Stimulated activated CD4-positive, alpha-beta T cell treated with anti-CD3 and anti-CD28 coated beads, Interleukin-12 subunit alpha, Interleukin-12 subunit beta, amount 100 ng/mL, for 48 hours (primary cell): ENCODE data around the gene ZNF681.
"Not testable (repeated sequence)": the region's sequence is repeated elsewhere in the genome, so short reads cannot be mapped to it uniquely, and the experiment has no call there.

Source experiments
- DNase-seq, 3 donors: peaks; one replicate each; pipeline ENCODE4 v3.0.0-alpha.2; 2020; ENCODE audit warnings: low read depth in 2 of 3, low spot score in 1 of 3

The ZNF681 gene

DNA sequence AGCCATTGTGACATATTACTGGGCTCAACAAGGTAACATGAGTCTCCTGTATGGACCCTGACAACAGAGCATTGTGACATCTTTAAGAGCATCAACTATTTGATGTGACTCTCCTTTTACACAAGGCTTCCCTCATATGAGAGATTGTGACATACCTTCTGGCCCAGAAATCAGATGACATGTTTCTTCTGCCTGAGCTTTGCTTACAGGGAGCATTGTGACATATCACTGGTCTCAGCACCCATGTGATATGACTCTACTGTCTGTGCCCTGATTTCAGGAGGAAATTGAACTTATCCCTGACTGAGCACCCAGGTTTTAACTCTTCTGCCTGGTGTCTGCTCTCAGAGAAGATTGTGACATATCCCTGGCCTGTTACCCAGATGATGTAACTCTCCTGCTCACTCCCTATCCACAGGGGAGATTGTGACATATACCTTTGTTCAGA lies 15.9 kb upstream of the ZNF681 start:
- no peak for DNase-seq

DNA sequence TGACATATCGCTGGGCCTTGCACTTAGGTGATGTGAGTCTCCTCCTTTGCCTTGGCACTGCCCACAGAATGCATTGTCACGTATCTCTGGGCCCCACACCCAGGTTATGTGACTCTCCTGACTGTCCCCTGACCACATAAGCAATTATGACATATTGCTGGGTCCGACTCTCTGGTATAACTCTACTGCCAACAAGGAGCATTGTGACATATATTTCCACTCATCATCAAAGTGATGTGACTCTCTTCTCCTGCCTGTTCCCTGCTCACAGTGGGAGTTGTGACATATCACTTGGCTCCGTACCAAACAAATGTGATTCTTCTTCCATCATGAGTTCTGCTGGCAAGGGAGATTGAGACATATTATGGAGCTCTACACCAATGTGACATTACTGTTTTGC lies 15.4 kb upstream of the ZNF681 start:
- no peak for DNase-seq

DNA sequence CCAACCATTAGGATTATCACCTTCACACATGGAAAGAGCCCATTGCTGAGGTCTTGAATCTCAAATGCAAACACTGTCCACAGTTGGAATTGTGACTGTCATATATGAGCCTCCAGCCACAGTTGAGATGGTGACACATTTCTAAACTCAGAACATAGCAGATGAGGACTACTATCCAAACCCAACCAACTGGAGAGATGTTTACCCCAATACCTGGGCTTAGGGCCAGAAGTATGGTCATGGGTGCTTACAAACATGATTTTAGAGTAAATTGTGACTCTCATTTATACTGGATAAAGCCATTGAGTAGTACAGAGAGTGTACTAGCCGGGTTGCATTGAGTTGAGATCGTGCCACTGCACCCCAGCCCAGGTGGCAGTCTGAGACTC lies 14.0 kb upstream of the ZNF681 start:
- no peak for DNase-seq

DNA sequence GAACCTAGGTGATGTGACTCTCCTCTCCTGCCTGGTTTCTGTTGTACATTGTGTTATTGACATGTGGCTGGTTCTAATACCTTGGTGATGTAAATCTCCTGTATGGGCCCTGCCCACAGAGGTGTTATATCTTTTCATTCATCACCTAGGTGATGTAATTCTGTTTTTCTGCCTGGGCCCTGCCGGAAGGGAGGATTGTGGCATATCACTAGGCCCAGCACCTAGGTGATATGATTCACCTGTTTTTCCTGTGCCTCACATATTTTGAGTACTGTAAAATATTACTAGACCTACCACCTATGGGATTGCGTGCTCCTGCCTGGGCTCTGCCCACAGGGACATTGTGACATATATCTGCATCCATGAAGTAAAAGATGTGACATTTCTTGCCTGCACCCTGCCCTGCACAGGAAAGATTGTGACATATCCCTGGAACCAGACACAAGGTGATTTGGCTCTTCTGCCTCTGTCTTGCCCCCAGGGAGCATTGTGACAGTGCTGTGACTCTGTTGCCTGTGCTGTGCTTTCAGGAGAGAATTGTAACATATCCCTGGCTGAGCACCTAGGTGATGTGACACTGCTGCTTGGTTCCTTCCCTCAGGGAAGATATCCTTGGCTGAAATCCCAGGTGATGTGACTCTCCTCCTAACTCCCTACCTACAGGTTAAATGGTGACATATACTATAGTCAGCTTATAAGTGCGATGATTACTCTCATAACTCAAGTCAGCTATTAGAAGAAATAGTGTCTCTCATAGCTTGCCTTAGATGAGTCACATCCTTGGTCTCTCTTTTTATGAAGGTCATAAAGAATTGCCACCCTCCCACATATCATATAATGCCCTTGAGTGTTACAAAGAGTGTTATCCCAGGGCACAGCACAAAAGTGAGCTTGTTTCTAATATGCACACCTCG lies 13.3 kb upstream of the ZNF681 start:
- DNase-seq, result no peak

DNA sequence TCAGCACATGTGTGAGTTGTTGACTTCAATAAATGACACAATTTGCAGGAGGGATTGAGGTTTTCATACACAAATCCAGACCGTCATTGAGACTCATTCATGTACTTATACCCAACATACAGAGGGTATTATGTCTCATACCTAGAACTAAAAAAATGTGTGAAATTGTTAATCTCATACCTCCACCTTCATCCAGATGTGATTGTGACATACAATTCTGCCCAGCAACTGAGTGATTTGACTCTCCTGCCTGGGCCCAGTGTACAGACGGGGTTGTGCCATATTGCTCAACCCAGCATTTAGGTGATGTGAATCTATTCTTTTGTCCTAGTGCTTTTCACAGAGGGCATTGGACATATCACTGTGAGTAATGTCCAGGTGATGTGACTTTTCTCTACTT lies 12.6 kb upstream of the ZNF681 start:
- DNase-seq, result no peak

DNA sequence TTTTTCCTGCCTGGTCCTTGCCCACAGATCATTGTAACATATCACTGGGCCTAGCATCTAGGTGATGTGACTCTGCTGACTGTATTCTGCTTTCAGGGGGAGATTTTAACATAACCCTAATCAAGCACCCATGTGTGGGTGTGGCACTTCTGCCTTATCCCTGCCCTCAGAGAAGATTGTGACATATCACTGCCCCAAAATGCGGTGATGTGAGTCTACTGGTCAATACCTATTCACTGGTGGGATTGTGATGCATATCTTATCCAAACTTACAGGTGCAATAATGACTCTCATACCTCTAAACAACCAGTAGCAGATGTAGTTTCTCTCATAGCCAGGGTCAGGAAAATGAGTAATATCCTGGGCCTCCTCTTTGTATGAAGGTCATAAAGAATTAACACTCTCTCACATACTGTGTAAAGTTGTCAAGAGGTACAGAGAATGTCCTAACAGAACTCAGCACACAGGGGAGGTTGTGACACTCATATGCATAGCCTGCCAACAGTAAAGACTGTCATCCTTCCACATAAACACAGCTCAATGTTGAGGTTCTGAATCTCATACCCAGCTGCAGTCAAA lies 12.1 kb upstream of the ZNF681 start:
- DNase-seq, result no peak

DNA sequence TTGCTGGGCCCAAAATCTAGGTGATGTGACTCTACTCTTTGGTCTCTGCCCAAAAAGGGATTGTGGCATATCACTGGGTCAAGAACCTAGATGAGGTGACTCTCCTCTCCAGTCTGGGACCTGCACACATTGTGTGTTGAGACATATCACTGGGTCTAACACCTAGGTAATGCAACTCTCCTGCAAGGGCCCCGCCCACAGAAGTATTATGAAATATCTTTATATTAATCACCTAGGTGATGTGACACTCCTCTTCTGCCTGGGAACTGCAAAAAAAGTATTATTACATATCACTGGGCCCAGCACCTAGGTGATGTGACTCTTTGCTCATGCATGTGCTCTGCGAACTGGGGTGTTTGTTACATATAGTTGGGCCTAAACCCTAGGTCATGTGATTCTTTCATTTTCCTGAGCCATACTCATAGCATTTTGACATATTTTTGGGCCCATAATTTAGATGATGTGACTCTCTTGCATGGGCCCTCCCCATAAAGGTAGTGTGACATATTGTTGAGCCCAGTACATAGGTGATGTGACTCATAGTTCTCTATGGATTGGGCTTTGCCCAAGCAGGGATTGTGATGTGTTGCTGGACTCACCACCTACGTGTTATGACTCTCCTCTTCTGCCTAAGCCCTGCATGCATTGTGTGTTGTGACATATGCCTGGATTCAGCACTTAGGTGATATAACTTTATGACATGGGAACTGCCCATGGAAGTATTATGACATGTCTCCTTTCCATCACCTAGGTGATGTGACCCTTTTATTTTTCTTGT lies 11.2 kb upstream of the ZNF681 start:
- DNase-seq, result no peak

DNA sequence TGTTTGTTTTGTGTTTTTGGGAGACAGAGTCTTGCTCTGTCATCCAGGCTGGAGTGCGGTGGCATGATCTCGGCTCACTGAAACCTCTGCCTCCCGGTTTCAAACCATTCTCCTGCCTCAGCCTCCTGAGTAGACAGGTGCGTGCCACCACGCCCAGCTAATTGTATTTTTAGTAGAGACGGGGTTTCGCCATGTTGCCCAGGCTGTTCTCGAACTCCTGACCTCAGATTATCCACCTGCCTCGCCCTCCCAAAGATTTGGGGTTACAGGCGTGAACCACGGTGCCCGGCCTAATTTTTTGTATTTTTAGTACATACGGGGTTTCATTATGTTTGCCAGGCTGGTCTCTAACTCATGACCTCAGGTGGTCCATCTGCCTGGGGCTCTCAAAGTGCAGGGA lies 8.3 kb upstream of the ZNF681 start:
- no peak for DNase-seq

DNA sequence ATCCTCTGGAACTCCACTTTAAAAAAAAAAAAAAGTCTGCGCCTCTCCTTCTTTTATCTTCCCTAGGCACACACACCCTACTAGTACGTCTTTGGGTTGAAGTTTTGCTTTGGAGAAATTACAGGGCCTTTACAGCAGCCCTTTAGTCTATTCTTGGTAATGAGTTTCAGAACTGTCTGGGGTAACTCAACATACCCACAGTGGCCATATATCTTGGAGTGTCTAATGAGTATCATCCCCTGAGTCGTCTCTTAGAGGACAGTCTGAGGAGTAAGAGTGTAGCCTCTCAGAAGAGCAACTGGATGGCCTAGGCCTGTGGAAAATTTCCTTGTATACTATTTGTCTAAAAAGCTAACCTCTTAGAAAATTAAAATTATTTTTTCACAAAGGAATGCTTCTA lies 6.1 kb upstream of the ZNF681 start:
- DNase-seq, result no peak

DNA sequence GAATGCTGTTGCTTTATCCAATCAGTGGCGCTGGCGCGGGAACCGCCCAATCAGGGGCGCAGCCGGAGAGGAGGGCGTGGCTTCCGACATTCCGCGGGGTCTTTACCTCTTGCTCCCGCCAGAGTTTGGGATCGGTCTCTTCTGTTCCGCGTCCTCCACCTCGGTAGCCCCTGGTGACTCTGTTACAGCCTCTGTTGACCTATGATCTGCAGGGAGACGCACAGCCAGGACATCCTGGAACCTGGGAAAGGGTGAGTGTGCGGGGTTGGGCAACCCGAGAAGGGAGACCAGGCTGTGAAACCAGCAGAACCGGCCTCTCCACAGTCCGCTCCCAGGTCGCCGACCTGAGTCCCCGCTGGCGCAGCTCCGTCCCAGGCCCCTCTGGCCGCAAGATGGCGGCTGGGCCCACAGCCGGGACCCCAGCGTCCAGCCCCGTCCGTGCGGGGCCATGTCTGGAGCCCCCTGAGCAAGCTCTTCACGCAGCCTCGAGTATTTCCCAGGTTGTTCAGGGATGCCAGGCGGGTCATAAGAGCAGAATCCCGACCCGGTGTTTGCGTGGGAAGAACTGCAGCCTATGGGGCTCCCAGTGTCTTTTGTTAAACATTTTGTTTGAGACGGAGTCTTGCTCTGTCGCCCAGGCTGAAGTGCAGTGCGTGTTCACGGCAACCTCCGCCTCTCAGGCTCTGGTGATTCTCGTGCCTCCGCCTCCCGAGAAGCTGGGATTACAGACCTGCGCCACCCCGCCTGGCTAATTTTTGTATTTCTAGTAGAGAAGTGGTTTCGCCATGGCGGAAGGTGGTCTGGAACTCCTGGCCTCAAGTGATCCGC lies 4.4 kb upstream of the ZNF681 start:
- peak; percentile 63 to 68 (median 67) for DNase-seq

DNA sequence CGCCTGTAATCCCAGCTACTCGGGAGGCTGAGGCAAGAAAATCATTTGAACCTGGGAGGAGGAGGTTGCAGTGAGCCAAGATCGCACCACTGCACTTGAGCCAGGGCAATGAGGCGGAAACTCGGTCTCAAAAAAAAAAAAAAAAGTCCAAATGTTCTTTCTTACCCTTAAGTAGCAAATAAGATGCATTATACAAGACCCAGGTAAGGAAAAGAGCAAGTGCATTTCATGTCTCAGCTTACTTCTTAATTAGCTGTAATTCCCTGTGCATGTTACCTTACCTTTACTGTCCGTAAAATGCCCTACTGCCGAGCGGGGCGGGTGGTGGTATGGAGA lies 3.8 kb upstream of the ZNF681 start:
- no peak for DNase-seq

DNA sequence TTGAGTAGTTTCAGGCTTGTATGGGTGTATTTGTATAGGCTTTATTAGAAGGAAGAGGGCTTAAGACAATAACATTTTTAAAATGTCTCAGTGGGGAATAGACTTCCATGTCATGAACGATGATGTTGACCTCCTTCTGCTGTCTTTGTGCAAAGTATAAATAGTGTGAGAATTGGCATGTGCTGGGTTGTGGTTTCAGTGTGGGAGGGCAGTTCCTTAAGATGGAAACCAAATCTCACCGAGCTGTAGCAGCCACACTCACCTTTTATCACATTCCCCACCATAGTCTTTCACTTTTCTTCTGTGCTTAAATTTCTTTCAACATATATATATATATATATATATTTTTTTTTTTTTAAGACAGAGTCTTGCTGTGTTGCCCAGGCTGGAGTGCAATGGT lies 1.6 kb upstream of the ZNF681 start:
- not testable (repeated sequence) for DNase-seq

DNA sequence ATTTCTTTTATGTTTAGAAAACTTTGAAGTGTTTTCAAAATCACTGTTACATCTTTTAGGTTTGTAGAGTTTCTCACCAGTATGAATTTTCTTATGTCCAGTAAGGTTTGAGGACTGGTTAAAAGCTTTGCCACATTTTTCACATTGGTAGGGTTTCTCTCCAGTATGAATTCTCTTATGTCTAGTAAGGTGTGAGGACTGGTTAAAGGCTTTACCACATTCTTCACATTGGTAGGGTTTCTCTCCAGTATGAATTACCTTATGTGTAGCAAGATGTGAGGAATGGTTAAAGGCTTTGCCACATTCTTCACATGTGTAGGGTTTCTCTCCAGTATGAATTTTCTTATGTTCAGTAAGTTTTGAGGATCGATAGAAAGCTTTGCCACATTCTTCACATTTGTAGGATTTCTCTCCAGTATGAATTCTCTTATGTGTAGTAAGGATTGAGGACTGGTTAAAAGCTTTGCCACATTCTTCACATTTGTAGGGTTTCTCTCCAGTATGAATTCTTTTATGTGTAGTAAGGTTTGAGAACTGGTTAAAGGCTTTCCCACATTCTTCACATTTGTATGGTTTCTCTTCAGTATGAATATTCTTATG lies 15.0 kb downstream of the ZNF681 start:
- not testable (repeated sequence) for DNase-seq

DNA sequence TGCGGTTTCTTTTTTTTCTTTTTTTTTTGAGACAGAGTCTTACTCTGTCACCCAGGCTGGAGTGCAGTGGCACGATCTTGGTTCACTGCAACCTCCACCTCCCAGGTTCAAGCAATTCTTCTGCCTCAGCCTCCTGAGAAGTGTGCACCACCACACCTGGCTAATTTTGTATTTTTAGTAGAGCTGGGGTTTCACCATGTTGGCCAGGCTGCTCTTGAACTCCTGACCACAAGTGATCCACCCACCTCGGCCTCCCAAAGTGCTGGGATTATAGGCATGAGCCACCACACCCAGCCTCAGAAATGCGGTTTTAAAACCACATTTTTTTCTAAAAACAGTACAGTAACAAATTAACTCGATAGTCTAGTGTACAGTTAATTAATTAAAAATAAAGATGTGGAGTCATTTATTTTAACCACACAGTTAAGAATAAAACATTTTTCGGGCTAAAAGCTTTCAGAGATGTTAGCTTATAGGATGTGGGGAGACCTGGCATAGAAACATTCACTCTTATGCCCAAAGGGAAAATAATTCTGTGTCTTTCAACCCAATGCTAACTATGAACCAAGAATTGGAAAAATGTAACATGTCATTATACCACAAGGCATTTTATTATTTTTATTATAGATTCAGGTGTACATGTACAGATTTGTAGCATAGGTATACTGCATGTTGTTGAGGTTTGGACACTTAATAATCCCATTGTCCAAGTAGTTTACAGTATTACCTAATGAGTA lies 27.8 kb downstream of the ZNF681 start:
- DNase-seq, result not testable (repeated sequence)

DNA sequence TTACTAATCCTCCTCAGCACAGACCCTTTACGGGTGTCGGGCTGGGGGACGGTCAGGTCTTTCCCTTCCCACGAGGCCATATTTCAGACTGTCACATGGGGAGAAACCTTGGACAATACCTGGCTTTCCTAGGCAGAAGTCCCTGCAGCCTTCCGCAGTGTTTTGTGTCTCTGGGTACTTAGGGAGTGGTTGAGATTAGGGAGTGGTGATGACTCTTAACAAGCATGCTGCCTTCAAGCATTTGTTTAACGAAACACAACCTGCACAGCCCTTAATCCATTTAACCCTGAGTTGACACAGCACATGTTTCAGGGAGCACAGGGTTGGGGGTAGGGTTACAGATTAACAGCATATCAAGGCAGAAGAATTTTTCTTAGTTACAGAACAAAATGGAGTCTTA lies 34.5 kb downstream of the ZNF681 start:
- DNase-seq, result not testable (repeated sequence)

DNA sequence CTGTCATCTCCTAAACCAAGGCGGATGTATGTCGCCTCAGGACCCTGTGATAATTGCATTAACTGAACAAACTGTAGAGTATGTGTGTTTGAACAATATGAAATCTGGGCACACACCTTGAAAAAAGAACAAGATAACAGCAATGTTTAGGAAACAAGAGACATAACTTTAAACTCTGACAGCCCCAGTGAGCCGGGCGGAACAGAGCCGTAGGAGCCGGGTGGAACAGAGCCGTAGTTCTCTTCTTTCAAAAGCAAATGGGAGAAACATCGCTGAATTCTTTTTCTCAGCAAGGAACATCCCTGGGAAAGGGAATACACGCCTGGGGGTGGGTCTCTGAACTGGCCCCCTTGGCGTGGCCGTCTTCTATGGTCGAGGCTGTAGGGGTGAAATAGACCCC lies 39.9 kb downstream of the ZNF681 start:
- DNase-seq, result no peak

DNA sequence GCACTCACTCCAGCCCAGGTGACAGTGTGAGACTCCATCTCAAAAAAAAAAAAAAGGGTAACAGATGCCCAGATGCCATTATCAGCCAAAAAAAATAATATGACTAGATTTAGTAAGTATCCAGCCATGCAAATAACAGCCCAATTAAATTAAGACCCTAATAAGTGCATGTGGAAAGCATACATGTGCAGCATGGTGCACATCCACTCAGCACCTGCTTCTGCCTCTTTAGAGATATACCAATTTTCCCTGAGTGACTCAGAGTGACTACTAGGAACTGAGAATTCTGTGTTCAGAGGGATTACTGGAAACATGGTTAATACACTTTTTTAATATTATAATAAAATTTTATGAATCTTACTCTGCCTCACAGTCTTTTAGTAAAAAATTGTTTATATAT lies 41.9 kb downstream of the ZNF681 start:
- DNase-seq, result no peak

DNA sequence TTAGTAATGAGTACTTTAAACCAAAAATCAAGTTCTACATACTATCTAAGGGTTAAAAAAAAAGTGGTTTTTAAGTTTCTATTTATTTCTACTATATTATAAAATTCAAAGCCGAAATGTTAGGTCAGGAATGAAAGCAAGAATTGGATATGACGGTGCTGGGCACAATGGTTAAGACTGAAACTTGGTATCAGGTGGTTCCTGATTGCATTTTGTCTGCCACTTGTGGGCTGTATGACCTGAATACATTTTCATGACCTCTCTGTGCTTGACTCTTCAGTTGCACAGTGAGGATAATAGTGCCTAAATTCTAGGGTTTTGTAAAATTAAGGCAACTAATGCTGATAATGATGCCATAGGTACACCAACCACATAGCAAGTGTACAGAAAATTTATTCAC lies 49.3 kb downstream of the ZNF681 start:
- no peak for DNase-seq

DNA sequence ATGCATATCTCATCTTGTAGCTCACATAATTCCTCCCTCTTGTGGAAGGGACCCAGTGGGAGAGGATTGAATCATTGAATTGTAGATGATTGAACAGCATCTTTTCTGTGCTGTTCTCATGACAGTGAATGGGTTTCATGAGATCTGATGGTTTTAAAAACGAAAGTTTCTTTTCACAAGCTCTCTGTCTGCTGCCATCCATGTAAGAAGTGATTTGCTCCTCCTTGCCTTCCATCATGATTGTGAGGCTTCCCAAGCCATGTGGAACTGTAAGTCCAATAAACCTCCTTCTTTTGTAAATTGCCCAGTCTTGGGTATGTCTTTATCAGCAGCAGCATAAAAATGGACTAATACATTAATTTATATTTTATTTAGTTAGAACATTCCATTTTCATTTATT lies 52.0 kb downstream of the ZNF681 start:
- DNase-seq, result no peak

DNA sequence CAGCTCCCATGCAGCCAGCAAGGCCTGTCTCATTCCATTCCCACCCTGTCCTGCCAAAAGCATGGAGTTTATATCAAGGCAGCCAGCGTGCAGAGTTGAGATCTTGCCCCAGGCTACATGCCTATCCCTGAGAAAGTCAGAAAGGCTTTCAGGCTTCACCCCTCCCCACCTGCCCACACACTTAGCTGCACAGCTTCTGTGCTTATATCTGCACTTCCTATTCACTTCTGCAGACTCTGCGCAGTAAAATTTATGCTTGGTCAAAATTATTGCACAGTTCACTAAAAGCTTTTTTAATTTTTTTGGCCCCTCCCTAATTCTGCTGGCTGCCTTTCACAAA lies 59.2 kb downstream of the ZNF681 start:
- no peak for DNase-seq
